HG02678 (cell line): ENCODE results near the gene GATA3.
"Not testable (repeated sequence)": the region's sequence is repeated elsewhere in the genome, so short reads cannot be mapped to it uniquely, and the experiment has no call there.

Experiments used
- ATAC-seq: cut with Tn5 transposase; IDR thresholded peaks from one replicate; pipeline ENCODE4 v1.9.1; 2021; ENCODE audit warnings: mild to moderate bottlenecking, moderate library complexity; ENCODE audit not compliant: unreplicated experiment

Gene GATA3

GRCh38 chr10:8054494-8055407 is at the start of gene GATA3:
TSS of gene GATA3 (plus strand) at chr10:8054688. CDS start at chr10:8055656, 968 bp downstream.
- peak; percentile 43 for ATAC-seq

DNA sequence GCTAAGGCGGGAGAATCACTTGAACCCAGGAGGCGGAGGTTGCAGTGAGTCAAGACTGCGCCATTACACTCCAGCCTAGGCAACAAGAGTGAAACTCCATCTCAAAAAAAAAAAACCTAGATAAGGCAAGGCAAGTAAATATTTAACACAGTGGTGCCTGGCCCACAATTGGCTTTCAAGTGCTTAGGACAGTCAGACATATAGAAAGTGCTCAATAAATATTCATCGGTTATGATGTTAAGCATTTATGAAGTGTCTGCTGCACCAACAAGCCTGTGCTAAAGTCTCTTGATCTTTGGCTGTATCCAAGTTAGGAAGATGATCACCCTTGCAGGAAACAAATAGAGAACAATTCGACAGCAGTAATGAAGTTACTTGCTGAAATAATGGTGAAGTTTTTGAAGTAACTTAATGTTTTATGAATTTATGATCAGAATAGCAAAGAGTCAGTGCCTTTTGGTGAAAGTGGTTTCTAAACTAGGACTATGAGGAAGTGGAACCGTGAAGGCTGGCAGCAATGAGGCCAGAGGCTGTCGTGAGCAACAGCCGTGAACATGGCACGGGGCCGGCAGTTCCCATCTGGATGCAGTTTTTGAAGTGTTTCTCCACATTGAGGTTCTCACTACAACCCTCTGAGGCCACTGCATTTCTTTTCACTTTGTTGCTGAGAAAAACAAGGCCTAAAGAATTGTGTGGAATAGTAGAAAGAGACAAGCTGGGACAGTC is 48.1 kb upstream of the GATA3 start:
- peak; percentile 52 for ATAC-seq

DNA sequence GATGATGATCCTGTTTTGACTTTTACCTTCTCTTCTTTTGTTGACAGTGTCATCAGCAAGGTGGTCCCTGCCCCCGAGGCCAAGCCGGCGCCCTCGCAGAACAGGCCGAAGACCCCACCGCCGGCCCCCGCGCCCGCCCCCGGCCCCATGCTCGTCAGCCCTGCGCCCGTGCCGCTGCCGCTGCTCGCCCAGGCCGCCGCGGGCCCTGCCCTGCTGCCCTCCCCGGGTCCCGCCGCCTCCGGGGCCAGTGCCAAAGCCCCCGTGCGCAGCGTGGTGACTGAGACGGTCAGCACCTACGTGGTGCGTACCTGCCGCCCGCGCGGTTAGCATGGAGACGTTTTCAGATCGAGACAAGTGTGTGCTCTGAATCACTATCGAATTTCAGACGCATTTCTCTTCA is 45.5 kb upstream of the GATA3 start:
- ATAC-seq, result no peak

GRCh38 chr10:8013006-8013405 is 41.5 kb upstream of the GATA3 start:
- ATAC-seq, result no peak

DNA sequence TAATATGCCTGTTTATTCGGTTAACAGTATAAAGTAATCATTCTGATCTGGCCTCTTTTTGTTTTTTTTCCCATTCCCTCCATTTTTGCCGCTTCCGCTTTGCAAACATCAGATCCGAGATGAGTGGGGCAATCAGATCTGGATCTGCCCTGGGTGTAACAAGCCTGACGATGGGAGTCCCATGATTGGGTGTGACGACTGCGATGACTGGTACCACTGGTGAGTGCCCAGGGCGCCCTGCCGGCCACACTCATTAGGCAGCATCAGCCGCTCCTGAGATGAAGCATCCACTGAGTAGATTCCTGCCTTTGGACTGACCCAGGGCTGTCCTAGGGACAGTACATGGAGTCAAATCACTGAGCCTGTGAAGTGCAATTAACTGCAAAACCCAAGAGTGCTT is 40.9 kb upstream of the GATA3 start:
- no peak for ATAC-seq

DNA sequence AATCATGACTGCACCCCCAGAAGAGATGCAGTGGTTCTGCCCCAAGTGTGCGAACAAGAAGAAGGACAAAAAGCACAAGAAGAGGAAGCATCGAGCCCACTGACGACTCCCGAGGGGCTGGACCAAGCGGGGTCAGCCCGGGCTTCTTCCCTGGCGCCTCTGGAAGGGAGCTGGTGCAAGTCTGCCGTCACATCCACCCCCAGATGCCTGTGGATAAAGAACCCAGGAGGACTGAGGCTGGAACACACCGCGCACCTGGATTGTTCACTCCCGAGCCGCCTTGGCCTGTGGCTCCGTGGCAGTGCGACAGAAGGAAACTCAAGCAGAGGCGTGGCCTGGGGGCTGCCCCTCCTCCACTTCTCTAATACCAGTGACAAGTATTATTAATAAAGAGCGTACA is 39.8 kb upstream of the GATA3 start:
- no peak for ATAC-seq

GRCh38 chr10:8017277-8017676 is 37.2 kb upstream of the GATA3 start:
- no peak for ATAC-seq

DNA sequence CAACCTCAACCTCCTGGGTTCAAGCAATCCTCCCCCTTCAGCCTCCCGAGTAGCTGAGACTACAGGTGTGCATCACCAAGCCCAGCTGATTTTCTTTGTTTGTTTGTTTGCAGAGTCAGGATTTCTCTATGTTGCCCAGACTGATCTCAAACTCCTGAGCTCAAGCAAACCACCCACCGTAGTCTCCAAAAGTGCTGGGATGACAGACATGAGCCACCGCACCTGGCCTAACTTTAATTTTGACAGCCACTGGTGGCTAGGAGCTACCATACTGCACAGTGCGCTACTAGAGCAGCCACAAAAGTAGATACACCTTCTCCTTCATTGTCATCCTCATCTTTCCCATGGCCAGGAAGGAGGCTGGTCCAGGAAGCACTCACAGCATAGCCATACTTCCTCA is 31.2 kb upstream of the GATA3 start:
- no peak for ATAC-seq

- no peak for ATAC-seq
These were observed 30.6 kb upstream of the GATA3 start for GRCh38 chr10:8023851-8024250.

DNA sequence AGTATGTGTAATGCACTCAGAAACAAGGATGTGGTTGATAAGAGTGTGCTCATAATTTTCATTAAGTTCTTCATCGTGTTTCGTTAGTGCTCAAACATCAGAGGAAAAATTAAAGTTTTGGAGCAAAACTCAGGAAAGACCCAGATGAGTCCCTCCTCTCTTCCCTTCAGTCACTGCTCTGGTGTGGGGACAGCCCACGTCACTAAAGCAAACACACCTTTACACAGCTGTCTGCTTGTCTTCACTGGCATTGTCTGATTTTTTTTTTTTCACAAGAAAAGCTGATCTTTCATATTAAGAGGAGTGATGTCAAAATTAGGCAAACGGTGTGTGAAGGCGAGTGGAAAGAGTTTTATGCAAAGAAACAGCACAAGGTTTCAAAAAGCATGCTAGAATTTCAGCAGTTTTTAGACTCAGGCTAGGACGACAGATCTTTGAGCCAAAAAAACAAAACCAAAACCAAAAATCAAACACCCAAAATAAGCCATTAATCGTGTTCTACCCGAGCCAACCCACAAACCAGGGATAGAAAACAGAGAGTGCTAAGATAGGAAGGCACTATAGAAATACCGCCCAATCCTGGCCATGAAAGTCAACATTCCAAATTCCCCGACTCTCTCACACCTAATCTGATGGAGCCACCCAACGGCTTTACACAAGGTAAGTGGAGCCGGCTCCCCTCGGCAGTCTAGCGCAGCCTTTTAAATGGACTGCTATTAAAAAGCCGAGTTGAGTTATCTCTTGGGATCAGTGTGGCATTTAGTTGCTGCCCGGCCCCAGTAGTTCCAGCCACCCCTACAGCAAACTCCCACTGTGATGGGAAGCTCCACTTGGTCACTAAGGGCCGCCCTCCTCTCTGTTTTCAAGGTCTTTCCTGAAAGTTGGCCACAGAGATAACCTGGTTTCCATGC is 27.9 kb upstream of the GATA3 start:
- no peak for ATAC-seq

GRCh38 chr10:8031211-8031610 is 23.3 kb upstream of the GATA3 start:
- not testable (repeated sequence) for ATAC-seq

GRCh38 chr10:8032558-8032957 is 21.9 kb upstream of the GATA3 start:
- ATAC-seq, result no peak

GRCh38 chr10:8033812-8034465 is 20.5 kb upstream of the GATA3 start:
- no peak for ATAC-seq

DNA sequence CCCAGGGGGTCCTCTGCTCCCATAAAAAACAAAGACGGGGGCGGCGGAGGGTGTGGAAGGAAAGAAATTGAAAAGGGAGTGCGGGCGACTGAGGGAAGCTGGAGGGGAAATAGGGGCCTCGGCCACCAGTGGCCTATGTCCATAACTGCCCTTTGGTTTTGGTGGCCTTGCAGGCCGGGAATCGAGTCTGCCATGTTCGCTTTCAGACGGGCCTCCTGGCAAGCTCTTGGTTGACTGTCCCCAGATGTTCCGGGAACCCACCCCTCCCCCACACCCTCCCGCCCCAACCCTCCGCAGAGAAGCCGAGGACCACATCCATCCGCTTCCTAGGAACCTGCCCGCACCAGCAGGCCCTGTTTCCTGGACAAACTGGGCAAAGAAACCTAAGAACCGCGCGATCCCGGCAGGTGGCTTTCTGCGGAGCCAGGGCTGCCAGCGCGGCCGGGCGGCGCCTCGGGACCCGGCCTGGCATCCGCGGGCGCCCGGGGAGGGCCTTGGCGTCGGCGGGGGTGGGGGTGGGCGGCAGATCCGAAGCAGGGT is 20.0 kb upstream of the GATA3 start:
- ATAC-seq, result no peak

DNA sequence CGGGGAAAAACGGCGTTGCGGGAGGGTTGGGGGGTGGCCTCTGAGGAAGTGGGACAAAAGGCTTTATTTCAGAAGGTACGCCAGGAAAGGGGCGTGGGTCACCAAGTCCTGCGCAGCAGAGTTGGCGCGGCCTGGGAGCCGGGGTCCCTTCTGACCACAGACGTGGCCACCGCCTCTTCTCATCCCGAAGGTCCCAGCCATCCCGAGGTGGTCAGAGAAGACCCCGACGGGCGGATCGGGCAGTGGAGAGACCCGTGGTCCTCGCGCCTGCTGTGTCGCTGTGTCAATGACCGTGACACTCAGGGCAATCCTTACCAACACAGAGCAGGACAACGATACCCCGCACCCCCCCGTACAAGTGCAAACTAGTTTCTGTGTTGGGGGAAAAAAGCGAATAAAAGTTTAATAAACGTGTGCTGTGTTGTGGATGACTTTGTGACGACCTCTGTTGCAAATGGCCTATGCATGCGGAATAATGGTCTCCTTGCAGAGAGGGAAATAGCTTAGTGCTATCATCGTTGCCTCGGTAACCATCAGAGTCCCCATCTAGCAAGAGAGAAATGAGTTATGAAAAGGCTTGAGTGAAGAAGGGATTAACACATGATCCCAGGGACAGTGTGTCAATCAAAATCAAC is 19.4 kb upstream of the GATA3 start:
- ATAC-seq, result no peak

DNA sequence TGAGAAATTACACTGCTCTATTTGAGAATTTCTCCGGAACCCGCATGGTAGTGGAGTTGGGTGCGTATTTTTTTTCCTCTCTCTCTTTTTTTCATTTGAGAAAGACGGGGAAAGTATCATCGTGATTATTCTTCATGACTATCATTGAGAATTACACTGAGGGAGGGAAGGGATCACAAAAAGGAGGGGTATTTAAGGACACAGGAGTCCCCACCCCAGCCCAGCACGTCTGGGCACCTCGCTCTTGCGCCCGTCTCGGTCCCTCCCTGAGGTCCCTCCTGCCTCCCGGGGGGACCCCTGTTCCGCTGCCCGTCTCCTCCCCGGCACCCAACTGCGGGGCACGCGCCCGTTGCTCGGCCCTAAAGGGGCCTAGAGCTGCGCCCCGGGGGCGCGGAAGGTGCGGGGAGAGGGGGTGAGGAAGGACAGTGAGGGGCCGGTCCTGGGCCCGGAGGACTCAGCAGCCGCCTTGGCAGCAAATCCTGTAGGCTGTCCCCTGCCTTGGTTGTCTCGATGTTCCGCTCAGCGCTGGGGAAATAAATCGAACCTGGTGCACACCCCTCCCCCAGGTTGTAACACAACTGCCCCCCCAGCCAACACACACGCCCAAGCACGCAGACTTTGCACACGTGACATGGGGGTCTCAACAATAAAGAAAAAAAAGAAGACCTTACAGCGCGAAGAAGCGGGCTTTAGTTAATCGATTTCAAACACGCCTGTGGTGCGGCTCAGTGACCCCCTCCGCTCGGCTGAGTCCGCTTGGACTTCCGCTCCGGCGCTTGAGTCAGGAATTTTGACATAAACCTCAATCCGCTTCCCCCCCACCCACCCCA is 18.6 kb upstream of the GATA3 start:
- ATAC-seq, result no peak

- no peak for ATAC-seq
These were observed 17.8 kb upstream of the GATA3 start for GRCh38 chr10:8036506-8037198.

GRCh38 chr10:8037199-8037801 is 17.2 kb upstream of the GATA3 start:
- no peak for ATAC-seq
